Measurements from ENCODE around the gene WASHC4.
A peak's percentile ranks its signal among the peaks of the same experiment; 100 is the strongest.

DNA sequence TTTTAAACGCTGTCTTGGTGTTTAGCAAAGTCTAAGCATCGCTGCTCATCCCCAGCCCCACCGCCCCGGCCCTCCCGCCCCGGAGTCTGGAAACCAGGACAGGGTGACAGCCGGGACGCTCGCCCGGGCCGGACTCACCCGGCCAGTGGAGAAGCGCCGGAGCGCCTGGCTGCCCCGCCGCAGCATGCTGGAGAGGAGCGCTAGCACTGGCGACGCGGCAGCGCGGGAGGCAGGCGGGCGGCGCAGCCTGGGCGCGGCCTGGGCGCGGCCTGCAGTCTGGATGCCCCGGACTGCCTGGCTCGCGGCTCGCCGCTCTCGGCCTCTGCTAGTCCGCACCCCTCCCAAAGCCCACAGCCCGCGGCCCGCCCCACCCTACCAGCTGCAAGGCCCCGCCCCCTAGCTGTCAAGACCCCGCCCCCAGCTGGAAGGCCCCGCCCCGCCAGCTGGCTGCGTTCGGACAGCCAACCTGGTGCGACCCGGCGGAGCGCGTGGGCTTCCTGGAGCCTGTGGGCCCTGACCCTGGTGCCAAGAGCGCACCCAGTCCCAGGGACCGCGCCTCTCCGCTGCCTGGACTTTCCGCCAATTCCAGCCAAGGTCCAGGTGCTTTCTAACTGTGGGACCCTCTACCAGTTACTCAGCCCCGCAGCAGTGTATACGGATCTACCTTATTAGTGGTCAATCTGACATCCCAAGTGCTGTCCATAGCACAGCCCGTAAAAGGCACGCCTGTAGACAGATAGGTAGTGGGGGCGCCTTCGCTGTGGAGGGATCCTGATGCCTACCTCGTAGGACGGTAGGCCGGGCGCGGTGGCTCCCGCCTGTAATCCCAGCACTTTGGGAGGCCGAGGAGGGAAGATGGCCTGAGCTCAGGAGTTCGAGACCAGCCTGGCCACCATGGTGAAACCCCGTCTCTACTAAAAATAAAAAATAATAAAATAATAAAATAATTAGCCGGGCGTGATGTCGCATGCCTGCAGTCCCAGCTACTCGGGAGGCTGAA, 23.0 kb upstream of the WASHC4 start, which contains the start of gene ALDH1L2:
- TF ChIP-seq, protein P1, sequence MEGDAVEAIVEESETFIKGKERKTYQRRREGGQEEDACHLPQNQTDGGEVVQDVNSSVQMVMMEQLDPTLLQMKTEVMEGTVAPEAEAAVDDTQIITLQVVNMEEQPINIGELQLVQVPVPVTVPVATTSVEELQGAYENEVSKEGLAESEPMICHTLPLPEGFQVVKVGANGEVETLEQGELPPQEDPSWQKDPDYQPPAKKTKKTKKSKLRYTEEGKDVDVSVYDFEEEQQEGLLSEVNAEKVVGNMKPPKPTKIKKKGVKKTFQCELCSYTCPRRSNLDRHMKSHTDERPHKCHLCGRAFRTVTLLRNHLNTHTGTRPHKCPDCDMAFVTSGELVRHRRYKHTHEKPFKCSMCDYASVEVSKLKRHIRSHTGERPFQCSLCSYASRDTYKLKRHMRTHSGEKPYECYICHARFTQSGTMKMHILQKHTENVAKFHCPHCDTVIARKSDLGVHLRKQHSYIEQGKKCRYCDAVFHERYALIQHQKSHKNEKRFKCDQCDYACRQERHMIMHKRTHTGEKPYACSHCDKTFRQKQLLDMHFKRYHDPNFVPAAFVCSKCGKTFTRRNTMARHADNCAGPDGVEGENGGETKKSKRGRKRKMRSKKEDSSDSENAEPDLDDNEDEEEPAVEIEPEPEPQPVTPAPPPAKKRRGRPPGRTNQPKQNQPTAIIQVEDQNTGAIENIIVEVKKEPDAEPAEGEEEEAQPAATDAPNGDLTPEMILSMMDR (IDR thresholded peaks at IDR 0.05): no peak
- TF ChIP-seq POLR2AphosphoS5 (IDR thresholded peaks at IDR 0.05): peak in 1 of 2 donors; percentile 19

Measured in esophagus muscularis mucosa (tissue), 3 donors.